Measurements from ENCODE around the gene NF2. TPM values are rescaled to one million over a fixed set of nuclear protein-coding genes. Genes with fewer than 3 reads are reported as not detected.

Gene NF2
- total RNA-seq, 1 experiment from 2014 or later: 50.9 TPM

DNA sequence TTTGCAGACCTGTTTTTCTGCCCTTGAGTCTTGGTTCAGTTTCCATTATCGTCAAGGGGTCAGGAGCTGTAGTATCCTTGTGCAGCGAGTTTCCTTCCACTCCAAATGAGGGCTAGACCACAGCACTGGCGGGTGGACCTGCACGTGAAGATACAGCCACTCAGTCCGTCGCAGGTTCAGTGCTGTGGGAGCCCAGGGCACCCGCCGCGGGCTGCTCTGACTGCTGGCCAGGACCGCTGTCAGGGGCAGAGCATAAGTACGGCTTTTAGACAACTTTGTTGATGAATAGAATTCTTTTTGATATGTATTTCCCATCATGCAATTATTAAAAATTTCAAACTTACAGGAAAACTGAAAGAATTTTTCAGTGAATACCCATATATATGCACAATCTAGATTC, 56.6 kb downstream of the NF2 start:
- Histone ChIP-seq H3K23me2 (ENCODE audit: insufficient read length, low read depth, low read length, poor library complexity, severe bottlenecking) (no peaks in the 10 kb centered on the region), H2BK12ac (ENCODE audit: insufficient read length, low read depth, low read length) (no peak overlapping the region), H3K4ac (ENCODE audit: low read depth, low read length) (no peak overlapping the region), H3K27me3 (ENCODE audit: insufficient read depth, low read length) (no peaks in the 10 kb centered on the region), H3K79me1 (ENCODE audit: insufficient read depth, low read depth, low read length, poor library complexity, severe bottlenecking) (no peaks in the 10 kb centered on the region), H3K9me3 (ENCODE audit: control insufficient read depth, low read depth, low read length) (no peaks in the 10 kb centered on the region), H3K18ac (ENCODE audit: insufficient read length, low read depth, low read length) (no peak overlapping the region), H4K8ac (replicated peaks; ENCODE audit: insufficient read length, low read depth, low read length) (no peak overlapping the region), H3K79me2 (ENCODE audit: insufficient read depth, low read length) (no peaks in the 10 kb centered on the region), H3K27ac (ENCODE audit: insufficient read length, low read depth, low read length) (no peak overlapping the region), H2BK120ac (ENCODE audit: low read depth, low read length, poor library complexity, severe bottlenecking) (no peak overlapping the region), H2AFZ (ENCODE audit: low read length) (no peak overlapping the region), H4K20me1 (ENCODE audit: control insufficient read depth, insufficient read depth, insufficient read length) (no peaks in the 10 kb centered on the region), H4K5ac (ENCODE audit: insufficient read length, low read depth, low read length) (no peak overlapping the region), H3K23ac (ENCODE audit: insufficient read length, low read depth, low read length) (no peak overlapping the region), H3K9ac (ENCODE audit: extremely low read depth, insufficient read length, low read length) (no peak overlapping the region), H2BK15ac (ENCODE audit: low read depth, low read length) (no peak overlapping the region), H3K56ac (ENCODE audit: insufficient read length, low read depth, low read length) (no peak overlapping the region), H3T11ph (ENCODE audit: low read length) (no peak overlapping the region), H2BK20ac (ENCODE audit: low read depth, low read length, poor library complexity, severe bottlenecking) (no peak overlapping the region), H2BK5ac (ENCODE audit: insufficient read length, low read length) (no peak overlapping the region), H4K91ac (ENCODE audit: insufficient read length, low read depth, low read length) (no peak overlapping the region), H3K14ac (ENCODE audit: insufficient read depth, low read length) (no peak overlapping the region), H2AK5ac (ENCODE audit: insufficient read length, low read length) (no peak overlapping the region), H3K4me2 (ENCODE audit: insufficient read depth, insufficient read length, low read length) (no peak overlapping the region), H3K4me1 (ENCODE audit: insufficient read depth, low read length) (no peaks in the 10 kb centered on the region)
- no peaks in the 10 kb centered on the region for H3K9me3 Mint-ChIP-seq
- no peak overlapping the region for H3K4me3 Mint-ChIP-seq
- TF ChIP-seq, protein P1, sequence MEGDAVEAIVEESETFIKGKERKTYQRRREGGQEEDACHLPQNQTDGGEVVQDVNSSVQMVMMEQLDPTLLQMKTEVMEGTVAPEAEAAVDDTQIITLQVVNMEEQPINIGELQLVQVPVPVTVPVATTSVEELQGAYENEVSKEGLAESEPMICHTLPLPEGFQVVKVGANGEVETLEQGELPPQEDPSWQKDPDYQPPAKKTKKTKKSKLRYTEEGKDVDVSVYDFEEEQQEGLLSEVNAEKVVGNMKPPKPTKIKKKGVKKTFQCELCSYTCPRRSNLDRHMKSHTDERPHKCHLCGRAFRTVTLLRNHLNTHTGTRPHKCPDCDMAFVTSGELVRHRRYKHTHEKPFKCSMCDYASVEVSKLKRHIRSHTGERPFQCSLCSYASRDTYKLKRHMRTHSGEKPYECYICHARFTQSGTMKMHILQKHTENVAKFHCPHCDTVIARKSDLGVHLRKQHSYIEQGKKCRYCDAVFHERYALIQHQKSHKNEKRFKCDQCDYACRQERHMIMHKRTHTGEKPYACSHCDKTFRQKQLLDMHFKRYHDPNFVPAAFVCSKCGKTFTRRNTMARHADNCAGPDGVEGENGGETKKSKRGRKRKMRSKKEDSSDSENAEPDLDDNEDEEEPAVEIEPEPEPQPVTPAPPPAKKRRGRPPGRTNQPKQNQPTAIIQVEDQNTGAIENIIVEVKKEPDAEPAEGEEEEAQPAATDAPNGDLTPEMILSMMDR (conservative IDR thresholded peaks at IDR 0.05): no peak
- no peak for DNase-seq
- no peak overlapping the region for H3K27ac Mint-ChIP-seq
- H3K36me3 Mint-ChIP-seq (ENCODE audit: insufficient read depth in 1 of 3, low read depth in 3 of 3): peaks cover 0 to 37% (median 24%) of the 10 kb centered on the region in 3 experiments; a peak in 6 of 7 replicates
- no peaks in the 10 kb centered on the region for H3K27me3 Mint-ChIP-seq (ENCODE audit: low read depth)
- H3K4me1 Mint-ChIP-seq: no peaks in the 10 kb centered on the region
- no CpG with 5 or more reads among the region's 11 CpGs for WGBS (ENCODE audit: extremely low coverage, insufficient read length, low lambda C conversion rate)

All from H9 (cell line).